ENCODE results near the gene SYNGR4.

DNA sequence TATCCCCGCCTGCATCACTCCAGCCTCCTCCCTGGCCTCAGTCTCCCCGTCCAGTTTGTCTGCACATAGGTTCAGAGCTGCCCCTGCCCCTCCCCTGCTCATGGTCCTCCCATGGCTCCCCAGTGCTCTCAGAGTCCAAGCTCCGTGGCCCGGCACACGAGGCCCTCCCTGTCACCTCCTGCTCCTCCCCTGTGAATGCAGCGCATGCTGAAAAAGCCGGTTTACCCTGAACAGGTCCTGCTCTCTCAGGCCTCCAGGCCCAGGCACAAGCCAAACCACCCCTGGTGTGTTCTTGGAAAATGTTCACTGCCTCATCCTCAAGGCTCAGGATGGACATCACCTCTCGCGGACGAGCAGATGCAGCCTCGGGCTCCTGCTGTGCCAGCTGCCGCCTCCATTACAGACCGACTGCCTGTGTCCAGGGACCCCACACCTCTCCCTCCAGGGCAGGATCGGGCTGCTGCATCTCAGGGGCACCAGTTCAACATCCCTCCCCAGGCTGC, 25.9 kb upstream of the SYNGR4 start:
- TF ChIP-seq POLR2A (IDR thresholded peaks at IDR 0.05): no peak
- TF ChIP-seq, protein P1, sequence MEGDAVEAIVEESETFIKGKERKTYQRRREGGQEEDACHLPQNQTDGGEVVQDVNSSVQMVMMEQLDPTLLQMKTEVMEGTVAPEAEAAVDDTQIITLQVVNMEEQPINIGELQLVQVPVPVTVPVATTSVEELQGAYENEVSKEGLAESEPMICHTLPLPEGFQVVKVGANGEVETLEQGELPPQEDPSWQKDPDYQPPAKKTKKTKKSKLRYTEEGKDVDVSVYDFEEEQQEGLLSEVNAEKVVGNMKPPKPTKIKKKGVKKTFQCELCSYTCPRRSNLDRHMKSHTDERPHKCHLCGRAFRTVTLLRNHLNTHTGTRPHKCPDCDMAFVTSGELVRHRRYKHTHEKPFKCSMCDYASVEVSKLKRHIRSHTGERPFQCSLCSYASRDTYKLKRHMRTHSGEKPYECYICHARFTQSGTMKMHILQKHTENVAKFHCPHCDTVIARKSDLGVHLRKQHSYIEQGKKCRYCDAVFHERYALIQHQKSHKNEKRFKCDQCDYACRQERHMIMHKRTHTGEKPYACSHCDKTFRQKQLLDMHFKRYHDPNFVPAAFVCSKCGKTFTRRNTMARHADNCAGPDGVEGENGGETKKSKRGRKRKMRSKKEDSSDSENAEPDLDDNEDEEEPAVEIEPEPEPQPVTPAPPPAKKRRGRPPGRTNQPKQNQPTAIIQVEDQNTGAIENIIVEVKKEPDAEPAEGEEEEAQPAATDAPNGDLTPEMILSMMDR (IDR thresholded peaks at IDR 0.05): no peak

Measured in heart left ventricle (tissue), 13 donors.